NCI-H524 treated with DMSO at 0.1 percent for 48 hours (cell line): ENCODE measurements around the gene NELL1.

ENCODE experiments used
- DNase-seq: peaks from one replicate; lab custom pipeline; 2025; lab: John Stamatoyannopoulos, UW

The NELL1 gene

GRCh38 chr11:21421711-21422329, 752.4 kb downstream of the NELL1 start:
- DNase-seq = no peak

GRCh38 chr11:21426931-21427330, 757.5 kb downstream of the NELL1 start:
- DNase-seq = peak; percentile 63

DNA sequence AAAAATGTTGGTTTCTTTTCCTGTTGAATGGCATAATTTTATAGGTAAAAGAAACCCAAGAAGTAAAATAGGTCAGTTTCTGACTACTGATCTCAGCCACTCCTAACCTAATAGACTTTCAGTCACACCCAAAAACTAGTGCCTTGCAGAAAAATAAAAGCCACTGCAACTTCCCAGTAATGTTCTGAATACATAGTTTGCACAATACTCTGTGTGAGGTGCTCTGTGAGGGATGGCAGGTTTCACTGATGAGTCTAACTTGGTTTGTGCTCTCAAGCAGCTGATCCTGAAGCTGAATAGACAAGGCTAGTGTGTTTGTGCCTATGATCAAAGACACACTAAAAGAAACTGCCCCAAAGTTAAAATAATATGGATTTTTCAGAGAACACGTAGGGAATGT, 758.3 kb downstream of the NELL1 start:
- no peak for DNase-seq

DNA sequence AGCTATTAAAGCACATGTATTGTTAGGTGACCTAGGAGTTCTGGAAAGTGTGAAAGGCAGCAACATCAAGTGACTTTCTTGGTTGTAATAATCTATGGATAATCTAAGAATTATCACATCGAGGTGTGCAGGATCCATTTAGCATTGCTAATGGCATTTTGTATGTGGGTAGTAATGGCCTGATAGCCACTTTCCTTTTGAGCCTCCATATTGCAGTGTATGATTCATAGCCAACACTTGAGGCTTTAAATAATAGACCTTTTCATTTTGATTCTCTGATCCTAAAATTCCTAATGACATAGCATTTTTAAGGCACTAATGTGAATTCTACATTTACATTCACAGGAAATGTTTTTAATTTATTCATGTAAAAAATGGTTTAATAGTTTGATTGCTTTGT, 759.4 kb downstream of the NELL1 start:
- no peak for DNase-seq

- DNase-seq = no peak
These were observed 760.0 kb downstream of the NELL1 start for GRCh38 chr11:21429401-21429800.

DNA sequence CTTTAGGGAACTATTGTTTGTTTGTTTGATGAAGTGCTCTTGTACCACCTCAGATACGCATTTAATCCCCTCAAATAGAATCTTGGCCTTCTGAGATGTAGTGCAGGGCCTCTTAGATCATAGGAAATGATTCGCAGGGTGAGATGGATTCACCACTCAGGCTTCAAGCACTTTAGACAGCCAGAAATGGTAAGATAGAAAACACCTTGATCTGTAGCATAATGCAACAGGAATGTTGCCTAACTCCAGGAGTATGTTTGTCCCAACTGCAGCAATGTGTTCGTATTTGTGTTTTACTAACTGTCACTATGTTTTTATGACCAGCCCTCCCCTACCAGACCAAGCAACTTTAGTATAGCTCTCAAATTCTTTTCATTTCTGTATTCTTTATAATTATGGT, 761.2 kb downstream of the NELL1 start:
- DNase-seq = no peak

- no peak for DNase-seq
These were observed 777.7 kb downstream of the NELL1 start for GRCh38 chr11:21446939-21447590.

GRCh38 chr11:21447871-21448270, 778.5 kb downstream of the NELL1 start:
- no peak for DNase-seq

DNA sequence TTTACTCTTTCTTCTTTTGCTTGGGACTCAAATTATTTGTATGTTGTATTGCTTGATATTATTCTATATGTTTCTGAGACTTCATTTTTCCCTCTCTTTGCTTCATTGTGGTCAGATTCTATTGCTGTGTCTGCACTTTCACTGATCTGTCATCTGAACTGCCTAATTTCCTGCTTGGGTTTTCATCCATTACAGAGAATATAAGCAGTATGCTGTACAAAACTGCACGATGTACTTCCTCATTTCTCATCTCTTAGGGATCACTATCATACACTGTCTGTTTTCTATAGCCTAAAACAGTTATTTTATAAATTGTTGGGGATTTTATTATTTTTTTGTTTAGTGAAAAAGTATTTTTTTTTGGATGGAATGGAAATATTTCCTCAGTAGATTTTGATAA, 786.8 kb downstream of the NELL1 start:
- DNase-seq = no peak

DNA sequence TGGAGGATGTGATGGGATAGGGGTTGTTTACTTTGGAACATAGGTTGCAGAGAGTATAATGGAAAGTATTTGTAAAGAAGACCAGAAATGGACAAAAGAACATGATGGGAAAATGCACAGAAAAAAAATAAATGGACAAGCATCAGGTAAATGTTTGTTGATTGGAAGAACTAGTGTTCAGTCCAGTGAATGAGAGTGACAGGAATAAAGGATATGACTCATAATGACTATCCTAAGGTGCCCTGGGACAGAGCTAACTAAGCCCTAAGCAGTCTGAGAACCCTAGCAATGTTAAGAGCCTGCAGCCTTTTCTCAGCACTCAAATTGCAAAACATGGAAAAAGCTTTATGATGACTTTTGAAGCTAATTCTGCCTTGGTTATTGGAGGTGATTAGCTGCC, 790.7 kb downstream of the NELL1 start:
- no peak for DNase-seq

GRCh38 chr11:21461701-21462100, 792.3 kb downstream of the NELL1 start:
- no peak for DNase-seq

DNA sequence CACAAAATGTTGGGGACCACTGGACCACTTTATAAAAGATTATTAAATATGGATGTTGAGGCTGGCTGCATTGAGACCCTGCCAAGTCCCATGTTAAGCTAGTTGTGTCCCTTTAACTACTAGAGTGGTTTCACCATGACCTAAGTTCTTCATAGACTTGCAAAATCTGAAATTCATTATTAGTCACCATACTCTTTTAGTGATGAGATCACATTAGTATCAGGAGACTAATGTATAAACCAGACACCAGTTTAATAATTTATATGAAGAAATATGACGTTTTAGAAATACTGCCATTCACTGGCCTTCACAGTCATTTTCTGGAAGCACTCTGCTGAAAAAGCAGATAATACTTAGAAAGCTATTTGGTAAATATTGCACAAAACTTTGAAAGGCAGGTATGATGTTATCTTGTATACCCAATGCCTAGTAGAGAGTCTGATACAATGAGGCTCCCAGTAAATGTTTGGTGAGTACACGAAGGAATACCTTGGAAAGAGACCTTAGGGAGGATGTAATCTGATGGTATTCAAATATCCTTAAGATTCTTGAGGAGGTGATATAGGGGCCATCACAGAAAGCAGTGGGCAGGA, 795.3 kb downstream of the NELL1 start:
- DNase-seq = no peak

DNA sequence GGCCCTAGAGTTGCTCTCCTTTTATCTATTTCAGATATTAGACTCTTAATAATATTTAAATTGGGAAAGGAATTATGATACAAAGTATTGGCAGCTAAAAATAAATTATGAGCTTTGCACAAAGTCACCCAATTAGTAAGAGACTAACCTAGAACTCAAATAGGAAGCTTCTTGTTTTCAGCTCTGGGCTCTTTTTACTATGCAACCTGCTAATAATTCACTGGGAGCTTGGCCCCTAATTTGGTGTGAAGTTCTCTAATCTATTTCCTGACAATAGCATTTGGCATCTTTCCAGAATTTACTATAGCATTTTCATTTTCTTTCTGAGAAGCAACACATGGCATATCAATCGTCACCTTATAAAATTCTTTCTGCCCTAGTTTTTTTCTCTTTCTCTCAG, 795.8 kb downstream of the NELL1 start:
- DNase-seq = no peak

GRCh38 chr11:21465920-21466319, 796.5 kb downstream of the NELL1 start:
- DNase-seq = no peak

- no peak for DNase-seq
These were observed 801.1 kb downstream of the NELL1 start for GRCh38 chr11:21470521-21470920.

- DNase-seq = no peak
These were observed 802.9 kb downstream of the NELL1 start for GRCh38 chr11:21472261-21472660.

- DNase-seq = no peak
These were observed 805.1 kb downstream of the NELL1 start for GRCh38 chr11:21474529-21474928.

- DNase-seq = no peak
These were observed 805.9 kb downstream of the NELL1 start for GRCh38 chr11:21475276-21475675.

- no peak for DNase-seq
These were observed 807.2 kb downstream of the NELL1 start for GRCh38 chr11:21476588-21476987.

DNA sequence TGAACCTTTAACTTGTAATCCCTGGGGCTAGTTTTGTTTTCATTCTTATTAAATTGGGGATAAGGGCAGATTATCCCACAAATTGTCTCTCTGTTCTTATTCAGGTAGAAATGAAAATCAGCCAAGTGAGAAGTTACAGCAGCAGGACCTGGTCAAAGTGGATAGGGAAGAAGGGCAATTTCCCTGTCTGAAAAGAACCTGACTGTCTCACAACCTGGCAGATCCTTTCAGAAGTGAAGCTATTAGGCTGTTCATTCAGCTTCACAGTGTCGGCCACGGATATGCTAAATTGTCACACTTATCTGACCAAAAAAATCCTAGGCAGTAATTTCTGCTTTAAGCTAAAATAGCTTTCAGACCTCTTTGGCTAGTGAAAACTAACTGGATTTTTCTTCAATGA, 810.9 kb downstream of the NELL1 start:
- DNase-seq = no peak

GRCh38 chr11:21481255-21481654, 811.9 kb downstream of the NELL1 start:
- no peak for DNase-seq

DNA sequence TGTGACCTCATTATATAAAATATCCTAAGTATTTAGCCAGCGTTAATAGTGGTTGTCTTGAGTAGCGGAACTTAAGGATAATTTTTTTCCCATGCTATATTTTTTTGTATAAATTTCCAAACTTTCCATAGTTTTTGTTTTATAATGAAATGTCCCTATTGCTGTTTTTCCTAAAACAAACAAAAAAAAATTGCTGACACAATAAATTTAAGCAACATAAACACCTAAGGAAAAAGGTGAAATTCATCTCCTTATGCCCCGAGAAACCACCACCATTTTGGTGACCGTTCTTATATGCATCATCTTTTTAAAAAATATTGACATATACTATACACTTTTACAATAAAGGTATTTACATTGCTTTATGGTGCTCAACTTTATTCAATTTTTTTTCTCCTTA, 814.7 kb downstream of the NELL1 start:
- DNase-seq = no peak

GRCh38 chr11:21485006-21485405, 815.6 kb downstream of the NELL1 start:
- no peak for DNase-seq

DNA sequence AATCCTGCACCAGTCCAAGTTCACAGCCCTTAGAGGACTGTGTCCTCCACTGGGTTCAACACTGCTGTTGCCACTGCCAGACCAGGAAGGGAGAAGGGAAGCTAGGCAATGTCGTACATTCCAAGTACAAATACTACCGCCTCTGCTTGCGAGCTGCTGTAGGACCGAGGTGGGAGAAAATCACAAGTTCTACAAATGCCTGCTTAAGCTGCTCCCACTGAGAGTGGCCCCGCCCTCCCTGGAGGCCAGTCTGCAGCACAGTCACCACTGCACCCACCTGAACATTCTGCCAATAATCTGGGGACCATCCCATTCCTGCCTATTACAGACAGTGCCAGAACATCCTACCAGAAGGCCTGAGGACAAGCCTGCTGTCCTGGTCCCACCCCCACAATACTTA, 816.0 kb downstream of the NELL1 start:
- DNase-seq = no peak
